ENCODE data around the gene TXNL4A. TPM values are rescaled to one million over a fixed set of nuclear protein-coding genes. Genes with fewer than 3 reads are reported as not detected.
A peak's percentile ranks its signal among the peaks of the same experiment; 100 is the strongest.

Gene TXNL4A
- polyA plus RNA-seq, 1 experiment: 131 TPM

DNA sequence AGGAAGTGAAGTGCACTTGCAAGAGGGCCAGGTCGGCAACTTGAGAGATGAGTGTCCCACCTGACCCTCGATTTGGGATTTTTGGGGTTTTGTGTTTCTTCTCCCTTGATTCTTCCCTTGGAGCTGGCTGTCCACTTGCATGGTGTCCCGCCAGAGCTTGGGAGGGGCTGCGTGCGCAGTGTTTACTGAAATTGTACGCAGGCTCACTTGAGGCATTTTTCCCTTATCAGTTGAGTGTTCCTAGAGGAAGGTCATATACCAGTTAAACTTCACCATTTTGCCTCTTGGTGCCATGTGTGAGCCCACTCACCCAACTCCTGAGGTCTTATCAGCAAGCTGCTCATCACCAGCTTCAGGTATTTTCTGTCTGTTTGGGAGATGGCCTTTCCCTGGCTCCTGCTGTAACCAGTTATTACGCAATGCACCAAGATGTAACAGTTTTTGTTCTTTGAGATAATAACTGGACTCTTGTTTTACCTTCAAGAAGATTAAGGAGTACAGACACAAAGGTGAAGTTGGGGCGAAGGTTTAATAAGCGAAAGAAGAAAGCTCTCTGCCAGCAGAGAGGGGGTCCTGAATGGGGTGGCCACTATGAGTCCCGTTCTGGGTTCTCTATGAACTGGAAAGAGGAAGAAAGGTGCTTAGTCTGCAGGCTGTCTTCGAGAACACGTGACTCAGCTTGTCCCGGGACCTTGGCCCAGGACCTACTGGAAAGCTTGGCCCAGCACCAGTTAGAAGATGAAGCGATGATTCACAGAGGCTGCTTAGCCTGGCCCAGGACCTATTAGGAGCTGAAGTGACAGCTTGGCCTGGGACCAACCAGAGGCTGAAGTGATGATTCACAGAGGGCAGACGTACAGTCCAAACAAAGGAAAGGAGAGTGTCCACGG, 21.5 kb upstream of the TXNL4A start:
- Histone ChIP-seq H3K27ac (ENCODE audit: low read depth, low read length) (peak overlapping the region; percentile 86), H3K27me3 (ENCODE audit: control insufficient read depth, insufficient read depth, low read length) (no peaks in the 10 kb centered on the region), H3K9me3 (ENCODE audit: control insufficient read depth, insufficient read depth, low read length) (peaks cover 16% of the 10 kb centered on the region), H3K4me3 (ENCODE audit: low read depth, low read length) (no peak overlapping the region)
- peak; percentile 85 for DNase-seq (ENCODE audit: low read depth, low spot score)
- TF ChIP-seq, protein P1, sequence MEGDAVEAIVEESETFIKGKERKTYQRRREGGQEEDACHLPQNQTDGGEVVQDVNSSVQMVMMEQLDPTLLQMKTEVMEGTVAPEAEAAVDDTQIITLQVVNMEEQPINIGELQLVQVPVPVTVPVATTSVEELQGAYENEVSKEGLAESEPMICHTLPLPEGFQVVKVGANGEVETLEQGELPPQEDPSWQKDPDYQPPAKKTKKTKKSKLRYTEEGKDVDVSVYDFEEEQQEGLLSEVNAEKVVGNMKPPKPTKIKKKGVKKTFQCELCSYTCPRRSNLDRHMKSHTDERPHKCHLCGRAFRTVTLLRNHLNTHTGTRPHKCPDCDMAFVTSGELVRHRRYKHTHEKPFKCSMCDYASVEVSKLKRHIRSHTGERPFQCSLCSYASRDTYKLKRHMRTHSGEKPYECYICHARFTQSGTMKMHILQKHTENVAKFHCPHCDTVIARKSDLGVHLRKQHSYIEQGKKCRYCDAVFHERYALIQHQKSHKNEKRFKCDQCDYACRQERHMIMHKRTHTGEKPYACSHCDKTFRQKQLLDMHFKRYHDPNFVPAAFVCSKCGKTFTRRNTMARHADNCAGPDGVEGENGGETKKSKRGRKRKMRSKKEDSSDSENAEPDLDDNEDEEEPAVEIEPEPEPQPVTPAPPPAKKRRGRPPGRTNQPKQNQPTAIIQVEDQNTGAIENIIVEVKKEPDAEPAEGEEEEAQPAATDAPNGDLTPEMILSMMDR (IDR thresholded peaks at IDR 0.05; ENCODE audit: low read depth, low read length): no peak
- ChIA-PET CTCF (no interaction called here), POLR2A (interaction anchor here (1.0 to 1.2 kb wide), 2 partner anchors 18 to 24 kb away, joined by 3 to 5 read pairs; no protein-coding TSS in a partner anchor)

DNA sequence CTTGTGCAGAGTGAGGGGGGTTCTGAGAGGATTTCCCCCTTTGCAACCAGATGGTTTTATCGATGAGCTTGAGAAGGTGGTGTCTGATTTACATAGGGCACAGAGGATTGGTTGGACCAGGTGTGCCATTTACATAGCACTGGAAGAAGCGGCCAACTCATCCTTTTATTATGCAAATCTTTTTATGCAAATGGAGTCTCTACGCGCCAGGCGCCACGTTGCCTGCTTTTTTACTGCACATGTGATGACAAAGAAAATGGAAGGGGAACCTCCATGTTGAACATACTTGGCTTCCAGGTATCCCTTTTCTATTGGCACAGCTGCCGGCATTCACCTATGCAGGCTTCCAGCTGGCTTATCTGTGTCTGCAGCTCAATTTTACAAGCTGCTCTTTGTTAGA, 18.4 kb upstream of the TXNL4A start:
- ChIA-PET POLR2A (no interaction called here), CTCF (no interaction called here)
- TF ChIP-seq, protein P1 (IDR thresholded peaks at IDR 0.05; ENCODE audit: low read depth, low read length): no peak

DNA sequence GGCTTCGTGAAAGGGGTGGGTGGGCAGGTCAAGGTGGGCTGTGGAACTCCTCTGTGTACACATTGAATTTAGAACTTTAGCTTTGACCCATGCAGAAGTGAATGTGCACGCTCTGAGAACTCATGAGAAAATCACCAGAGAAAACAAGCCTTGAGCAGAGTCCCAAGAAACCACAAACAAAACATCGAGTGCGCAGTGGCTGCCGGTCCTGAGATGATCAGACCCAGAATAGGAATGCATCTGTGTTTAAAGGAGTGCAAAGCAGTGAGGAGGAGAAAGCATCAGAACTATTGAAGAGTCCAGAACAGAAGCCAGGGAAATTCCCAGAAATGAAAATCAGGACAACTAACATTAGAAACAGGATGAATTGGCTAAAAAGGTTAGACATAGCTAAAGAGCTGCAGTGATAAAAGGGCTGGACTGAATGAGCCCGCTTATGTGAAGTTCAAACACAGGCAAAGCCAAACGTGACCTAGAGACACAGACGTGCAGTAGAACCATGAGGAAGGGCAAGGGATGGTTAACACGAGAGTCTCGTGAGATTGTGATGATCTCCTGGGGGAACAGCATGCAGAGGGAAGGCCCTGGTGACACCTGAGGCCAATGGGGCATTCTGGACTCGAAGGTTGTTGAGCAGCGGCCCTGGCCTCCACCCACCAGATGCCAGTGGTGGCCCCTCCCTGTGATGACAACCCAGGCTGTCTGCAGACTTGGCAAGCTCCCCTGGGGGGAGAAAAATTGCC, 16.4 kb upstream of the TXNL4A start:
- ChIA-PET POLR2A (interaction anchor here (1.4 kb wide), 1 partner anchor 29 kb away, joined by 5 read pairs; no protein-coding TSS in a partner anchor), CTCF (no interaction called here)
- Histone ChIP-seq H3K4me3 (ENCODE audit: low read depth, low read length) (no peak overlapping the region), H3K27me3 (ENCODE audit: control insufficient read depth, insufficient read depth, low read length) (no peaks in the 10 kb centered on the region), H3K27ac (ENCODE audit: low read depth, low read length) (no peak overlapping the region), H3K9me3 (ENCODE audit: control insufficient read depth, insufficient read depth, low read length) (peaks cover 16% of the 10 kb centered on the region; the same call in 1 of the 2 replicates)
- TF ChIP-seq, protein P1 (IDR thresholded peaks at IDR 0.05; ENCODE audit: low read depth, low read length): no peak
- no peak for DNase-seq (ENCODE audit: low read depth, low spot score)

More for the DNA sequence above, 18.4 kb upstream of the TXNL4A start:
- no peak overlapping the region for H3K4me3 ChIP-seq (ENCODE audit: low read depth, low read length)
- DNase-seq (ENCODE audit: low read depth, low spot score): no peak
- H3K9me3 ChIP-seq (ENCODE audit: control insufficient read depth, insufficient read depth, low read length): peaks cover 6% of the 10 kb centered on the region; the same call in 1 of the 2 replicates
- H3K27ac ChIP-seq (ENCODE audit: low read depth, low read length): no peak overlapping the region
- H3K27me3 ChIP-seq (ENCODE audit: control insufficient read depth, insufficient read depth, low read length): no peaks in the 10 kb centered on the region

DNA sequence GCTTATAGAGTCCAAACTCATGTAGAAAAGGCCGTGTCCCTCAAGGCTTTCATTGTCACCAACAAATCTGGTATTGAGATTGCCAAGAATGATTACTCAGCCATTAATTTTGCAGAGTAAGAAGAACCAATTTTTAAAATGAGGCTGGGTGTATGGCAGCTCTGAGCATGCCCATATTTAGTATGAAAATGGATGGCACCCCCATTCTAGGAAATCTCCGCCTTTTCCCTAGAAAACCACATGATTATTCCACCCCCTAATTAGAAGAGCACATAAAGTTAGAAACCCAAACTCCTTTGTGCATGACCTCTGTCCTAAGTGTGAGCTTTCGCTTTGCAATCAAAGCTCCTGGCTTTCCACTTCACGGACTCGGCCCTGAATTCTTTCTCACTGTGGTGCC, 14.1 kb upstream of the TXNL4A start:
- H3K9me3 ChIP-seq (ENCODE audit: control insufficient read depth, insufficient read depth, low read length): peaks cover 10% of the 10 kb centered on the region; the same call in 1 of the 2 replicates
- H3K4me3 ChIP-seq (ENCODE audit: low read depth, low read length): no peak overlapping the region
- H3K27me3 ChIP-seq (ENCODE audit: control insufficient read depth, insufficient read depth, low read length): no peaks in the 10 kb centered on the region
- TF ChIP-seq, protein P1 (IDR thresholded peaks at IDR 0.05; ENCODE audit: low read depth, low read length): no peak
- CTCF ChIA-PET: no interaction called here
- DNase-seq (ENCODE audit: low read depth, low spot score): no peak
- H3K27ac ChIP-seq (ENCODE audit: low read depth, low read length): no peak overlapping the region
- POLR2A ChIA-PET: no interaction called here
